Measurements from ENCODE around the gene PLXDC1.

DNA sequence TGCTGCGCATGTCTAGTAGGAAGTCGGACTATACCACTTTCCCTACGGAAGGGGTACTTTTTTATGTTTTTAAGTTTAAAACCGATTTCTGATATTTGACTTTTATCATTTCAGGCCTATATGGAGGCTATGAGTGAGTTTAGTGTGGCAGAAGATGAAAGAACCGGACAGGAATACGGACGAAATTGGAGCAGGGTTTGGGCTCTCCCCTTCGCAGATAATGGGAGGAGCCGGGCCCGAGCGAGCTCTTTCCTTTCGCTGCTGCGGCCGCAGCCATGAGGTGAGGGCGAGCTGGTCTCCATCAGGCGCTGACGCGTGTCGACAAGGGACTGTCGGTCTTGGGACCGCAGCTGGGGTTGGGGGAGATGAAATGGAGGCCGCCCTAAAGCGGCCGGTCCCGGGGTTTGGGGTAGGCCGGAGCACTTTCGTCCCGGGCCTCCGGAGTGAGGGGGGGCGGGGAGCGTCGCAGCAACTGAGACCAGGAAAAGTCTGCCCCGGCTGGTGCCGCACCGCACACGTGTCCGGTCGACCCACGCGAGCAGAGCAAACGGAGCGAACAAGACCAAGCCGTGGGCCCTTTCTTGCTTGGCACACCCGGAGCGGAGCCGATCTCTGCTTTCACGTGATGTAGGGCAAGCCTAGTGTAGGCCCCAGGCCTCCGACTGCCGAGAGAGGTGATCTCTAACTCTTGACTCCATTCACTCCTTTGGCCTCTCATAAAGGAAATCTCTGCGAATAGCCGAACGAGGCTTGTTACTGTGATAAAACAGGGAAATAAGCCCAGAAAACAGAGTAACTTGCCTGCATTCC, 48.8 kb upstream of the PLXDC1 start, which contains the start of gene RPL19:
- TF ChIP-seq, protein P1, sequence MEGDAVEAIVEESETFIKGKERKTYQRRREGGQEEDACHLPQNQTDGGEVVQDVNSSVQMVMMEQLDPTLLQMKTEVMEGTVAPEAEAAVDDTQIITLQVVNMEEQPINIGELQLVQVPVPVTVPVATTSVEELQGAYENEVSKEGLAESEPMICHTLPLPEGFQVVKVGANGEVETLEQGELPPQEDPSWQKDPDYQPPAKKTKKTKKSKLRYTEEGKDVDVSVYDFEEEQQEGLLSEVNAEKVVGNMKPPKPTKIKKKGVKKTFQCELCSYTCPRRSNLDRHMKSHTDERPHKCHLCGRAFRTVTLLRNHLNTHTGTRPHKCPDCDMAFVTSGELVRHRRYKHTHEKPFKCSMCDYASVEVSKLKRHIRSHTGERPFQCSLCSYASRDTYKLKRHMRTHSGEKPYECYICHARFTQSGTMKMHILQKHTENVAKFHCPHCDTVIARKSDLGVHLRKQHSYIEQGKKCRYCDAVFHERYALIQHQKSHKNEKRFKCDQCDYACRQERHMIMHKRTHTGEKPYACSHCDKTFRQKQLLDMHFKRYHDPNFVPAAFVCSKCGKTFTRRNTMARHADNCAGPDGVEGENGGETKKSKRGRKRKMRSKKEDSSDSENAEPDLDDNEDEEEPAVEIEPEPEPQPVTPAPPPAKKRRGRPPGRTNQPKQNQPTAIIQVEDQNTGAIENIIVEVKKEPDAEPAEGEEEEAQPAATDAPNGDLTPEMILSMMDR (conservative IDR thresholded peaks at IDR 0.05; ENCODE audit: low read depth, low read length): no peak
- TF ChIP-seq EZH2 (IDR thresholded peaks at IDR 0.05; ENCODE audit: borderline replicate concordance, low read depth, low read length, poor library complexity, severe bottlenecking): no peak

Data from A673 (cell line).